ENCODE results near the gene SFMBT1. TPM values are rescaled to one million over a fixed set of nuclear protein-coding genes. Genes with fewer than 3 reads are reported as not detected.

SFMBT1 gene
- polyA plus RNA-seq, 1 of the 3 experiments (the other 2 are of a cell fraction) = 0.72 TPM

GRCh38 chr3:52881871-52882270, 164.0 kb downstream of the SFMBT1 start:
- CTCF ChIA-PET = interaction anchor here (2.2 kb wide), 1 partner anchor 10 kb away, joined by 7 read pairs; no protein-coding TSS in a partner anchor
- TF ChIP-seq RCOR1 (IDR thresholded peaks at IDR 0.05; ENCODE audit: low read length) = no peak
- no peak for TF ChIP-seq MAX (IDR thresholded peaks at IDR 0.05; ENCODE audit: low read depth)
- no peak for TF ChIP-seq RXRA (IDR thresholded peaks at IDR 0.05; ENCODE audit: borderline replicate concordance, low read depth)
- TF ChIP-seq EZH2phosphoT487 (IDR thresholded peaks at IDR 0.05; ENCODE audit: borderline replicate concordance, low read depth) = no peak
- TF ChIP-seq USF2 (IDR thresholded peaks at IDR 0.05; ENCODE audit: borderline replicate concordance, low read depth, low read length) = no peak
- TF ChIP-seq NFIC (IDR thresholded peaks at IDR 0.05; ENCODE audit: borderline replicate concordance) = no peak
- no peak for TF ChIP-seq CHD2 (IDR thresholded peaks at IDR 0.05; ENCODE audit: low read length, partially characterized antibody)
- TF ChIP-seq CTCF (IDR thresholded peaks at IDR 0.05) = no peak
- no peak for TF ChIP-seq TAF1 (IDR thresholded peaks at IDR 0.05; ENCODE audit: borderline replicate concordance, low read depth, low read length)
- no peak for TF ChIP-seq SMC3 (IDR thresholded peaks at IDR 0.05; ENCODE audit: low read depth, low read length)
- no peak for TF ChIP-seq JUND (IDR thresholded peaks at IDR 0.05)
- no peak for TF ChIP-seq USF1 (IDR thresholded peaks at IDR 0.05; ENCODE audit: borderline replicate concordance, low read depth)
- no peak for TF ChIP-seq FOSL2 (IDR thresholded peaks at IDR 0.05; ENCODE audit: borderline replicate concordance, low read depth)
- TF ChIP-seq RAD21 (IDR thresholded peaks at IDR 0.05; ENCODE audit: low read length) = no peak
- no peak for TF ChIP-seq GABPA (IDR thresholded peaks at IDR 0.05; ENCODE audit: low read depth)
- TF ChIP-seq ELF1 (IDR thresholded peaks at IDR 0.05) = no peak
- TF ChIP-seq TEAD4 (IDR thresholded peaks at IDR 0.05; ENCODE audit: borderline replicate concordance, insufficient read depth) = no peak
- TF ChIP-seq MEF2A (IDR thresholded peaks at IDR 0.05; ENCODE audit: borderline replicate concordance, low read depth) = no peak
- TF ChIP-seq NRF1 (IDR thresholded peaks at IDR 0.05; ENCODE audit: low read depth, low read length) = no peak
- no peak for DNase-seq

More at GRCh38 chr3:52881871-52882270, 164.0 kb downstream of the SFMBT1 start:
- no peak overlapping the region for H3K9ac ChIP-seq
- POLR2A ChIA-PET = no interaction called here
- H3K9me2 ChIP-seq = no peaks in the 10 kb centered on the region
- no peaks in the 10 kb centered on the region for H3K27me3 ChIP-seq (ENCODE audit: insufficient read depth)
- H3K79me2 ChIP-seq (ENCODE audit: insufficient read depth) = no peaks in the 10 kb centered on the region; the same call in 1 of the 2 replicates
- no peaks in the 10 kb centered on the region for H4K20me1 ChIP-seq (ENCODE audit: insufficient read depth)
- no peaks in the 10 kb centered on the region for H3F3A ChIP-seq (replicated peaks; ENCODE audit: insufficient read depth)
- H3K4me2 ChIP-seq = no peak overlapping the region
- H2AFZ ChIP-seq (ENCODE audit: low read depth) = no peak overlapping the region
- H3K27ac ChIP-seq (ENCODE audit: low read depth in 2 of 2, low read length in 1 of 2) = no peak overlapping the region
- WGBS (ENCODE audit: low lambda C conversion rate) = 87% methylated on average over 4 of the region's 4 CpGs
- H3K36me3 ChIP-seq (replicated peaks in 1 of 2; ENCODE audit: control insufficient read depth in 1 of 2, insufficient read depth in 2 of 2, low read length in 1 of 2) = peaks cover 10 to 11% of the 10 kb centered on the region in 2 experiments
- H3K9me3 ChIP-seq = no peaks in the 10 kb centered on the region
- H3K4me1 ChIP-seq (ENCODE audit: control insufficient read depth in 1 of 2, insufficient read depth in 2 of 2, low read depth in 1 of 2, low read length in 1 of 2) = peaks cover 0 to 2% of the 10 kb centered on the region in 2 experiments; a peak in 1 of 4 replicates
- no peak overlapping the region for H3K4me3 ChIP-seq (ENCODE audit: low read depth in 2 of 2, low read length in 1 of 2)
